HG02943 (cell line): ENCODE measurements around the gene ALB.

ENCODE experiments used
- ATAC-seq: cut with Tn5 transposase; IDR thresholded peaks from one replicate; pipeline ENCODE4 v1.9.1; 2021; ENCODE audit warnings: mild to moderate bottlenecking, low read depth, moderate library complexity; ENCODE audit not compliant: unreplicated experiment

Gene ALB

GRCh38 chr4:73408181-73408867 lies 4.2 kb downstream of the ALB start:
- ATAC-seq, result no peak

- no peak for ATAC-seq
Observed at GRCh38 chr4:73409012-73409862, 5.2 kb downstream of the ALB start.

GRCh38 chr4:73409978-73410548 lies 6.0 kb downstream of the ALB start:
- ATAC-seq, result no peak

GRCh38 chr4:73410916-73411730 lies 7.0 kb downstream of the ALB start:
- ATAC-seq, result no peak

GRCh38 chr4:73411731-73412414 lies 7.8 kb downstream of the ALB start:
- ATAC-seq, result no peak

GRCh38 chr4:73413294-73413755 lies 9.2 kb downstream of the ALB start:
- no peak for ATAC-seq

GRCh38 chr4:73414936-73415271 lies 10.8 kb downstream of the ALB start:
- ATAC-seq, result no peak

GRCh38 chr4:73415807-73416238 lies 11.7 kb downstream of the ALB start:
- no peak for ATAC-seq

- ATAC-seq, result no peak
Observed at GRCh38 chr4:73416423-73417087, 12.5 kb downstream of the ALB start.

- no peak for ATAC-seq
Observed at GRCh38 chr4:73417342-73417741, 13.3 kb downstream of the ALB start.

- no peak for ATAC-seq
Observed at GRCh38 chr4:73417973-73418372, 13.9 kb downstream of the ALB start.

- no peak for ATAC-seq
Observed at GRCh38 chr4:73418677-73419076, 14.6 kb downstream of the ALB start.

GRCh38 chr4:73419106-73420038 lies 15.3 kb downstream of the ALB start:
- no peak for ATAC-seq

GRCh38 chr4:73420615-73421014 lies 16.5 kb downstream of the ALB start:
- ATAC-seq, result no peak

GRCh38 chr4:73421708-73422457 lies 17.8 kb downstream of the ALB start:
- no peak for ATAC-seq

- ATAC-seq, result no peak
Observed at GRCh38 chr4:73422458-73422752, 18.3 kb downstream of the ALB start.

- ATAC-seq, result no peak
Observed at GRCh38 chr4:73423184-73423583, 19.1 kb downstream of the ALB start.

GRCh38 chr4:73426666-73427065 lies 22.6 kb downstream of the ALB start:
- ATAC-seq, result no peak
